Central memory CD8-positive, alpha-beta T cell (primary cell): ENCODE measurements around the gene DLAT.

Experiments
- ATAC-seq: fragments of 150-1000 bp; cut with Tn5 transposase; replicated peaks from 2 replicates; pipeline ENCODE4 v1.10.0; 2022; ENCODE audit warnings: mild to moderate bottlenecking, moderate FRiP score, moderate number of reproducible peaks; ENCODE audit not compliant: poor library complexity, severe bottlenecking; ENCODE audit errors: extremely low read depth
- DNase-seq, 2 donors: peaks; one replicate each; pipeline ENCODE4 v3.0.0; 2021; ENCODE audit warnings: low spot score in 2 of 2
- H3K27ac Mint-ChIP-seq: one replicate; pipeline ENCODE4 v1.8.0; 2022; ENCODE audit warnings: low read depth, mild to moderate bottlenecking, moderate library complexity, mixed read lengths
- H3K27me3 Mint-ChIP-seq: one replicate; pipeline ENCODE4 v1.8.0; 2022; ENCODE audit warnings: mixed read lengths
- H3K36me3 Mint-ChIP-seq: one replicate; pipeline ENCODE4 v1.8.0; 2022; ENCODE audit warnings: mild to moderate bottlenecking, moderate library complexity, mixed read lengths; ENCODE audit not compliant: insufficient read depth
- H3K4me1 Mint-ChIP-seq: one replicate; pipeline ENCODE4 v1.8.0; 2022; ENCODE audit warnings: mixed read lengths
- H3K4me3 Mint-ChIP-seq: one replicate; pipeline ENCODE4 v1.8.0; 2022; ENCODE audit warnings: mild to moderate bottlenecking, moderate library complexity, mixed read lengths
- H3K9me3 Mint-ChIP-seq: one replicate; pipeline ENCODE4 v1.8.0; 2022; ENCODE audit warnings: mixed read lengths

DLAT gene

DNA sequence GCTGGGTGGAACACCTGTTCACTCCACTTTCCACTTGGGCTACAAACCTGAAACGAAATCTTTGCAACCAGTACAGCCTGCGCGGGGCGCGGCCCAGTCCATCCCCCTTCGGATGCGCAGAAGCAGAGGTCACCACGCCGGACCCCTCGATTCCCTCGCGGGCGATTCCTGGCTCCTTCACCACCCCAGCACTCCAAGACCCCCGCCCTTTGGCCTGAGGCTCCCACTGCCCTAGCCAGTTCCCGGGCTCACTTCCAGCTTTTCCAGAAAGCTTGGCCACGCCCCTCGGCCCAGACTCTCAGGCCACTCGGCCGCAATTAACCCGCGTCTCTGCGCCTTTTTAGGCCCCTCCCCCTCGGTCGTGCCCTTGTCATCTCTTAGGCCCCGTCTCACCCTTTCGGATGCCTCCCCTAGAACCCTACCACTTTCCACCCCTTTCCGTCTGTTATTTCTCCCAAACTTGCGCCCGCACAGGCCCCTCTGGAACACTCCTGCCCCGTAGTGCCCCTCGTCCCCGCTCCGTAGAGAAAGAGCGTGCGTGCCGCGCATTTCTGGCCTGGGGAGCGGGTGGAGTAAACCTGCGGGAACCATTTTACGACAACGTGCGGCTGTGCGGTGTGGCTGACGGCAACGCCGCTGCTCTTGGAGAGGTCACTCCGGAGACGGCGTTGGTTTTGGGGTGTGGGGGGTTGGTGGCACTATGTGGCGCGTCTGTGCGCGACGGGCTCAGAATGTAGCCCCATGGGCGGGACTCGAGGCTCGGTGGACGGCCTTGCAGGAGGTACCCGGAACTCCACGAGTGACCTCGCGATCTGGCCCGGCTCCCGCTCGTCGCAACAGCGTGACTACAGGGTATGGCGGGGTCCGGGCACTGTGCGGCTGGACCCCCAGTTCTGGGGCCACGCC lies at the start of gene DLAT:
DLAT (plus strand) TSS at position 636 of the 906 bp plus-strand sequence; CDS start at position 701, 65 bp downstream.
- H3K36me3 Mint-ChIP-seq, result peaks cover 26% of the 10 kb centered on the region
- peak within 1 kb of the TSS; percentile 99 for H3K27ac Mint-ChIP-seq
- peak; percentile 66 to 75 for DNase-seq
- no peaks in the 10 kb centered on the region for H3K27me3 Mint-ChIP-seq
- ATAC-seq, result peak; percentile 86
- H3K4me1 Mint-ChIP-seq, result peaks cover 26% of the 10 kb centered on the region
- H3K4me3 Mint-ChIP-seq, result peak within 1 kb of the TSS; percentile 100
- H3K9me3 Mint-ChIP-seq, result no peaks in the 10 kb centered on the region

DNA sequence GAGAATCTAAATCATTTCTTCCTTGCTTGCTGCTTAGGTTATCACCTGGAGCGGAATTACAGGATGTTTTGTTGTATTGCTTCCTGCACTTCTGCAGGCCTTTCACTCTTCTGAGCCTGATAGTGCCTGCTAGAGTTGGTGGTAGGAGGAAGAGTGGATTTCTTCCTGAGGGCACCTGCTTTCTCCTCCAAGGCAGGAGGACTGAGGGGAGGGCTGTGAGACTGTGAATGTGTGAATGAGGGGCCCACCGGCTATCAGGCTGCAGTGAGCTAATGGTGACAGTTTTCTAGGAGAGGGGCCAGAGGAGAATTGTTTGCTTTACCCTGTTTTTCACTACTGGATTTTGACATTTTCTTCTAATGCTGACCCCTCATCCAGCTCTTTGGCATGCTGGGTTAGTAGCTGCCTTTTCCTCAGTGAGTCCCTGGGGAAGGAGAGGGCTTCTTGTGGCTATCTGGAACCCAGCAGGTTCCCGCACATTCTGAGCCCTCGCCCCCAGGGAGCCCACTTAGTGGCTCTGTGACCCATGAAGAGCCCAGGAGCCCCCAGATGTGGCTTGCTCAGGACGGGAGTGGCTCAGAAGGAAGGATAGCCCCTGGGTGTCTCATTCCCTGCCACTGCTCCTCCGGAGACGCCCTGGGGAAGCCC lies 49.0 kb upstream of the DLAT start:
- H3K4me3 Mint-ChIP-seq, result peak overlapping the region; percentile 54
- no peaks in the 10 kb centered on the region for H3K9me3 Mint-ChIP-seq
- no peak for DNase-seq
- peaks cover 7% of the 10 kb centered on the region for H3K4me1 Mint-ChIP-seq
- no peak overlapping the region for H3K27ac Mint-ChIP-seq
- no peak for ATAC-seq
- peaks cover 37% of the 10 kb centered on the region for H3K27me3 Mint-ChIP-seq
- peaks cover 1% of the 10 kb centered on the region for H3K36me3 Mint-ChIP-seq

DNA sequence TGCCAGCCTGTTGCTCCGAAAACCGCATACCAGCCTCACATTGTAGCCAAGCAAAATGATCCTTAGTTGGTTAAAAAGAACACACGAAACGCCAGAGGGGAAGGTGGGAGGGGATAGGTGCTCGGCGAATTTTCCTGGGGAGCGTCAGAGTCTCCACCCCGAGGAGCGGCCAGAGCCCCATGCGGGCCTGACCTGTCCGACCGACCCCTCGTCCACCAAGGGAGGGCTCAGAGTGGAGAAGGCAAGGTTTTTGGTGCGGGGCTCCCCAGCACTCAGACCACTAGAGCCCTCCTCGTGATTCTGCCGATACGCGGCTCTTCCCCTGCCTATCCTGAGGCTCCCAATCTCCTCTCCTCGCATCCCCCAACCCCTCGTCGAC lies 48.5 kb upstream of the DLAT start:
- peaks cover 1% of the 10 kb centered on the region for H3K36me3 Mint-ChIP-seq
- H3K4me3 Mint-ChIP-seq, result peak overlapping the region; percentile 54
- no peak for DNase-seq
- ATAC-seq, result no peak
- peaks cover 7% of the 10 kb centered on the region for H3K4me1 Mint-ChIP-seq
- H3K27me3 Mint-ChIP-seq, result peaks cover 37% of the 10 kb centered on the region
- no peak overlapping the region for H3K27ac Mint-ChIP-seq
- no peaks in the 10 kb centered on the region for H3K9me3 Mint-ChIP-seq

DNA sequence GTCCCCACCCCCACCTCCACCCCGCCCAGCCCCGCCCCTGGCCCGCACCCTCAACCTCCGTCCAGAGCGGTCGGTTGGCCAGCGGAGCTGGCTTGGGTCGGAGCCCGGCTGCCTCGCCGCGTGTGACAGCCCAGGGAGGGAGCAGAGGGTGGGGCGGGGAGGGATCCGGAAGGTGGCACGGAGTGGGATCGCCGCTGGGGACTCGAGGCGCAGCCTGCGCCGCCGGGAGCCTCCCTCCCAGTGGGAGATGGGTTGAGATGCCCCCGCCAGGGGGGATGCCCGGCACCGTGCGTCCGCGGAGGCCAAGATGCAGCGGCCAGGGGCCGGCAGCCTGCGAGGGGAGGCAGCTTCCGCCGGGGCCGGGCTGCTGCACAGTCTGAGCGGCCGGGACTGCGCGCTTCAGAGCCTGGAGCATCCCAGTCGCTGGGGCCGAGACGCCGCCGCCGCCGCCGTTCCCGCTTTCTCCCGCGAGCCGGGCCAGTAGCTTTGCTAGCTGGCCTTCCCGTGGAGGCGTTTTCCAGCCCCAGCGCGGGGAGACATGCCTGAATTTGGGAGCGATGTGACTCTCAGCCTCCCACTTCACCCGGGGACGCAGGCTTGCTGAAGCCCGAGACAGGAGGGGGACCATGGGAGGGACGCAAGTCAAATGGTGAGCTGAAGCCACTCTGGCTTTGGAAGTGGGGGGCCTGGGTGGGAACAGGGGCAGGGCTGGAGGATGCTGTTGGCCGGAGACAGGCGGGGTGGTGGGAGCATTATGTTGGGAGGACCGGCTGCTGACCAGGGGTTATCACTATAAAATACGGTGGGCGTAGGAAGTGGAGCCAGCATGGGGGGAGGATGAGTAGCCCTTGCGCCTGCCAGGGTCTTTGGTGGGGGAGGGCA lies 47.8 kb upstream of the DLAT start:
- no peaks in the 10 kb centered on the region for H3K9me3 Mint-ChIP-seq
- DNase-seq (no peak), ATAC-seq (peak; percentile 32)
- H3K36me3 Mint-ChIP-seq, result peaks cover 1% of the 10 kb centered on the region
- H3K4me1 Mint-ChIP-seq, result peaks cover 7% of the 10 kb centered on the region
- no peak overlapping the region for H3K27ac Mint-ChIP-seq
- peaks cover 37% of the 10 kb centered on the region for H3K27me3 Mint-ChIP-seq
- H3K4me3 Mint-ChIP-seq, result peak overlapping the region; percentile 54

DNA sequence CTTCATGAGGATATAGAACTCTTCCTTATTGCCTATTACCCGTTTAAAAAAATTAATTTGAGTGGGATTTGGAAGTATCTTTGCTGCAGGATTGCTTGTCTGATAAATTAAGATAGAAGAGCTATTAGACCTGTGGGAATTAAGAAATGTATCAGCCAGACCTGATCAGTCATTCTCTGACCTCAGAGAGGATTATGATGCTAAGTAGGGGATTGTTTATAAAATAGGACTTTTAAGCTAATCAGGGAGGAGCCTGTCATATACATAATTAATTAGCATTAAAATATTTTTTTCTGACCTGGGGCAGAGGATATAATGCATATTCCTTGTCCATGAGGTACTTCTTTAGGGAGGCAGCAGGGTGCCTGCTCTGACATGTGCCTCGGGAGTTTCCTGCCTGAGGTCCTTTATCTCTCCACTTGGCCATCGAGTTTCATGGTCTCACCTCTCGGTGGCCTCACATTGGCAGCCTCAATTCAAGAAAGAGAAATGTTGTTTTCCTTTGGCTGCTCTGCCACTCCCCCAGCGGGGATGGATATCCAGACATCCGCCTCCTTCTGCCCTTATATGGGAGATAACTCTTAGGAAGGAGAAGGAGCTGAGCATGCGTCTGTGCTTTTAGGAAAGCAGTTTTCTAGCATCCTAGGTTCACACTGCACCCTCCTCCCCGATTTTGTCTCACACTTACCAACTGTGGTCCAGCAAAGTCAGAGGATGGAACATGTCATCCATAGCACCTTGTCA lies 47.0 kb upstream of the DLAT start:
- Mint-ChIP-seq H3K4me3 (peak overlapping the region; percentile 47), H3K27ac (no peak overlapping the region), H3K36me3 (peaks cover 1% of the 10 kb centered on the region), H3K4me1 (peaks cover 7% of the 10 kb centered on the region), H3K27me3 (peaks cover 37% of the 10 kb centered on the region), H3K9me3 (no peaks in the 10 kb centered on the region)
- ATAC-seq (no peak), DNase-seq (no peak)

DNA sequence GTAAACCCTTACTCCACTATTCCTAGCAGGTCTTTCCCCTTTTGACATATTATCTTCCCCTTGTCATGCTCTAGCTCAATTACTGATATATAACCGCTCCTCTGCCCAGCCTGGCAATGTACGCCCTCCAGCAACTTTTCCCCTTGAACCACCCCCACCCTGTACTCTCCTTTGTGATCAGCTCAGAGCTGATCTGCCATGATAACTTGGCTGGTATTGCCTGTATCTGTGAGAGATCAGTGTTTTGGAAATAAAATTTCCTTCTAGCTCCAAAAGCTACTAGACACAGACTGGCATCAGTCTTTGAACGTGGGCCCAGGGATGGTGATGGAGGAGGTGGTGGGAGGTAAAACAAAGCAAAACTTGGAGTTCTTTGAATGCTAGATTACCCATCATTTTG lies 45.1 kb upstream of the DLAT start:
- Mint-ChIP-seq H3K36me3 (peaks cover 1% of the 10 kb centered on the region), H3K27me3 (peaks cover 37% of the 10 kb centered on the region), H3K4me1 (peaks cover 7% of the 10 kb centered on the region), H3K9me3 (no peaks in the 10 kb centered on the region), H3K27ac (no peak overlapping the region), H3K4me3 (no peak overlapping the region)
- ATAC-seq (no peak), DNase-seq (no peak)

DNA sequence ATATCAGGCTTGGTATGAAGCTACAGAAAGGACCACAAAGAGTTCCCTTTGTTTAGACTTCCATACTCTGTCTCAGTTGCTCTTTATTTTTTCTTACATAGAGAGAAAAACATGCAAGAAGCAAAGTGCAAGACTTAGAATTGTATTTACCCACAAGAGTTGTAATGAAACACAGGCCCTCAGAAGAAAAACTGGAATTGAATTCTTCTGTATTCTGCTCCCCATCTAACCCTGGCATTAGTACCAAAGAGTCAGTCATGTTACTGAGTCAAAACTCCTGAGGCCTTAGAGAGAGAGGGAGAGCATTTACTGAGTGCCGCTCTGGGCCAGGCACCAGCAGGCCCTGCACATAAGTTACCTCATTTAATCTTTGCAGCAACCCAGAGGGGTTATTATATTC lies 43.9 kb upstream of the DLAT start:
- Mint-ChIP-seq H3K4me3 (no peak overlapping the region), H3K36me3 (no peaks in the 10 kb centered on the region)

DNA sequence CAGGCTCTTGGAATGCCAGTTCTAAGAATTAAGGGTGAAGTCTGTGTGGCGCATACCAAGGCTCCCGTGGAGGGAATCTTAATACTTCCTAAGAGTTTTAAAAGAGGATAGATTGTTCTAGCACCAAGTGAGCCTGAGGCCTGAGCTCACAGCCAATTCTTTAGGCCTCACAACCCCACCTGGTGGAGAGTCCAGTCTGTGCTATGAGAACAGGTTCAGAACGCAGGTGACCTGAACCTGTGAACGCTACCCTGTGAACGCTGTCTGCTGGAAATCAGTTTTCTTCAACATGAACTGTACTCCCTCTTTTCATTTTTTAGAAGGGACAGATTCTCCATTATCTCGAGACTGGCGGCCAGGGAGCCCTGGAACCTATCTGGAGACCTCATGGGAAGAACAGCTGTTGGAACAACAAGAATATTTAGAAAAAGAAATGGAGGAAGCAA lies 43.2 kb upstream of the DLAT start:
- H3K4me1 Mint-ChIP-seq, result peaks cover 7% of the 10 kb centered on the region
- DNase-seq (no peak), ATAC-seq (peak; percentile 52)
- no peaks in the 10 kb centered on the region for H3K9me3 Mint-ChIP-seq
- H3K27me3 Mint-ChIP-seq, result peaks cover 29% of the 10 kb centered on the region
- no peaks in the 10 kb centered on the region for H3K36me3 Mint-ChIP-seq
- no peak overlapping the region for H3K27ac Mint-ChIP-seq
- H3K4me3 Mint-ChIP-seq, result no peak overlapping the region

More for the DNA sequence above, 43.9 kb upstream of the DLAT start:
- no peak for DNase-seq
- no peak for ATAC-seq
- Mint-ChIP-seq H3K27me3 (peaks cover 37% of the 10 kb centered on the region), H3K27ac (no peak overlapping the region), H3K9me3 (no peaks in the 10 kb centered on the region), H3K4me1 (peaks cover 7% of the 10 kb centered on the region)

DNA sequence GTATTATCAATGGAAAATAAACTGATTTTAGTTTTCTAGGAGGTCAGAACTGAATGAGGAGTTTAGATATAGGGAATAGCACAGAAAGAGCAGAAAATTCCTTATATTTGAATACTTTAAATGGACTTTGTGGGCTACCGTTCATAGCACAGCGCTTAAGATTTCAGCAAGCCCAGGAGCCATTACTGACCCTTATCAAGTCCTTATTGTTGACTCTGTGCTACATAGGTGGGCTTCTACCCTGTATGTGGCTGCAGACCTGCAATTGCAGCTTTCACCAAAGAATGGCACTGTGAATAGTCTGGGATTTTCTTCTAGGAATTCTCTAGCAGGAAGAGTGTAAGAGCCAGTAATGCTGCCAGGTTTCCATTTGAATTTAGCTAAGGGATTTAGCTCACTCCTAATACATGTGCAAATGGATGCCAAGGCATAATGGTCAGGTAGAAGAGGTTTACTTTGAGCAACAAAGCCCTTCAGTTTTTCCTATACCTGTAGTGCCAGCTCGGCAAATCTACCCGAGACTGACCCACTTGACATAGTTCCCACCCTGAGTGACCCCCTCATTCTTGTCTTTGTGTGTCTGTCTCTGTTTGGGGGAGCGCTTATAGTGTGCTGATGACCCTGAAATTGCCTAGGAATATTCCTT lies 42.5 kb upstream of the DLAT start:
- Mint-ChIP-seq H3K27ac (no peak overlapping the region), H3K4me3 (no peak overlapping the region), H3K27me3 (peaks cover 26% of the 10 kb centered on the region), H3K4me1 (peaks cover 4% of the 10 kb centered on the region), H3K9me3 (no peaks in the 10 kb centered on the region), H3K36me3 (no peaks in the 10 kb centered on the region)
- no peak for ATAC-seq
- no peak for DNase-seq

DNA sequence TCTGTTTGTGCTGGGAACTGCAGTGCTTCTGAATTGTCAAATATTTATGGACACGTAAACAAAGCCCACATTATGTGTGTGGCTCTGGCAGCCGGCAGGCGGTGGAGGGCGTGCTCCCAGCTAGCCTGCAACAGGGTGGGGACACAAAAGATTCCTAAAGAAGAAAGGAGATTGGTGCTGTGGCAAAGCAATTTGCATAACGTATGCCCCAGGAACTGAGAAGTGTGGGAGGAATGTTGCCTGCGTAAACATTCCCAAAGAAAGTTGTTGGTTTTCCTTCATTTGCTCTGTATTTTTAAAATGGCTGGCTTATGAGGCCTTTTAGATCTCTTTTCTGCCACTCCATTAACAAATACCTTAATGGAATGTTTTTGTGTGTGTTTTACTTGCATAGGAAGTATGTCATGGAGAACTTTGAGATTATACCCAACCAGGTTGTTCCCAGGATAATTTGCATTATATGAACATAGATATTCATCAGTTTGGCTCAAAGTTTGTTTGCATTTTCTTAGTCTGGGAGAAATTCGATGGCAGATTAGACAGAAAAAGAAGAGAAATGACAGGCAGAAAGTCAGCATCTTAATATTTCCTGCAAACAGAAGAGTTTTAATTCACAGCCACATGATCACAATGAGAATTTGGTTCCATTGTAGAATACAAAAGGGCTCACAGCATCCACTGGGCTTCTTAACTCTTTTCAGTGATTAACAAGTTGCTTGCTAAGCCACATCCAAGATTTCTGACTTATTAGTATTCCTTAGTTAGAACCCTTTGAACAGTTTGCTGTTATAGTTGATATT lies 41.8 kb upstream of the DLAT start:
- Mint-ChIP-seq H3K4me1 (no peaks in the 10 kb centered on the region), H3K9me3 (no peaks in the 10 kb centered on the region), H3K36me3 (no peaks in the 10 kb centered on the region), H3K4me3 (no peak overlapping the region), H3K27me3 (peaks cover 18% of the 10 kb centered on the region), H3K27ac (no peak overlapping the region)
- DNase-seq, result no peak
- no peak for ATAC-seq

DNA sequence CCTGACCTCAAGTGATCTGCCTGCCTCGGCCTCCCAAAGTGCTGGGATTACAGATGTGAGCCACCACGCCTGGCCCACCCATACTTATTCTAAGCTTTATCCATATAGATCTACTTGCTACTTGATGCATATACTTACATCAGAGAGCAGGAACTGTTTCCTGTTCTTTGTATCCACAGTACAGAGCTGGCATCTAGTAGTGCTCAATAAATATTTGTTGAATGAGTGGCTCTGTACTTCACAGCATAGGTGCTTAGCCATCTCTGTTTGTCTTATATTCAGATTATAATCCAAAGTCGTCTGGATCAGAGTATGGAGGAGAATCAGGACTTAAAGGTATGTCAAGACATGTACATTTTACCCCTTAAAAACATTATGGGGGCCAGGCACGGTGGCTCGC lies 38.6 kb upstream of the DLAT start:
- no peak overlapping the region for H3K4me3 Mint-ChIP-seq
- no peaks in the 10 kb centered on the region for H3K27me3 Mint-ChIP-seq
- no peaks in the 10 kb centered on the region for H3K9me3 Mint-ChIP-seq
- no peak for DNase-seq
- H3K36me3 Mint-ChIP-seq, result no peaks in the 10 kb centered on the region
- no peaks in the 10 kb centered on the region for H3K4me1 Mint-ChIP-seq
- no peak for ATAC-seq
- H3K27ac Mint-ChIP-seq, result no peak overlapping the region
